Ishikawa (cell line): ENCODE data around the gene HSH2D.

ENCODE experiments used
- CEBPB ChIP-seq: IDR thresholded peaks from 2 replicates; pipeline ENCODE4 v1.6.1; 2012
- CREB1 ChIP-seq: IDR thresholded peaks from 2 replicates; pipeline ENCODE4 v1.6.1; 2012; ENCODE audit warnings: low read depth
- EGR1 ChIP-seq: IDR thresholded peaks from 2 replicates; pipeline ENCODE4 v1.6.1; 2012
- EP300 ChIP-seq: IDR thresholded peaks from 2 replicates; pipeline ENCODE4 v1.6.1; 2012; ENCODE audit warnings: borderline replicate concordance
- FOXM1 ChIP-seq: IDR thresholded peaks from 2 replicates; pipeline ENCODE4 v1.6.1; 2012; ENCODE audit warnings: low read depth, borderline replicate concordance
- MAX ChIP-seq: IDR thresholded peaks from 2 replicates; pipeline ENCODE4 v1.6.1; 2012
- NFIC ChIP-seq: IDR thresholded peaks from 2 replicates; pipeline ENCODE4 v1.6.1; 2012
- RAD21 ChIP-seq: IDR thresholded peaks from 2 replicates; pipeline ENCODE4 v1.6.1; 2012; ENCODE audit warnings: low read depth
- REST ChIP-seq: IDR thresholded peaks from 2 replicates; pipeline ENCODE4 v1.6.1; 2012; ENCODE audit warnings: low read depth, mild to moderate bottlenecking
- TAF1 ChIP-seq: IDR thresholded peaks from 2 replicates; pipeline ENCODE4 v1.6.1; 2012; ENCODE audit warnings: low read depth, mild to moderate bottlenecking
- TCF12 ChIP-seq: IDR thresholded peaks from 2 replicates; pipeline ENCODE4 v1.6.1; 2012; ENCODE audit warnings: low read depth
- TEAD4 ChIP-seq: IDR thresholded peaks from 2 replicates; pipeline ENCODE4 v1.6.1; 2012
- USF1 ChIP-seq: IDR thresholded peaks from 2 replicates; pipeline ENCODE4 v1.6.1; 2012
- YY1 ChIP-seq: IDR thresholded peaks from 2 replicates; pipeline ENCODE4 v1.6.1; 2012; ENCODE audit warnings: low read depth
- ZBTB7A ChIP-seq: IDR thresholded peaks from 2 replicates; pipeline ENCODE4 v1.6.1; 2012; ENCODE audit warnings: low read depth

HSH2D gene

GRCh38 chr19:16116067-16116466 lies 27.4 kb upstream of the HSH2D start:
- TF ChIP-seq CEBPB, result no peak
- no peak for TF ChIP-seq EGR1
- no peak for TF ChIP-seq TCF12
- no peak for TF ChIP-seq REST

- no peak for TF ChIP-seq ZBTB7A
- no peak for TF ChIP-seq MAX
- TF ChIP-seq CREB1, result no peak
- no peak for TF ChIP-seq RAD21
- TF ChIP-seq CEBPB, result no peak
- no peak for TF ChIP-seq TEAD4
- no peak for TF ChIP-seq REST
- no peak for TF ChIP-seq USF1
- no peak for TF ChIP-seq TCF12
- no peak for TF ChIP-seq FOXM1
- TF ChIP-seq EP300, result no peak
- no peak for TF ChIP-seq YY1
- no peak for TF ChIP-seq NFIC
- no peak for TF ChIP-seq TAF1
- no peak for TF ChIP-seq EGR1
Observed at GRCh38 chr19:16117594-16118033, 25.9 kb upstream of the HSH2D start.

- TF ChIP-seq YY1 (no peak), REST (no peak)
Observed at GRCh38 chr19:16118489-16119033, 24.9 kb upstream of the HSH2D start.

GRCh38 chr19:16121141-16121540 lies 22.3 kb upstream of the HSH2D start:
- TF ChIP-seq CREB1, result no peak
- no peak for TF ChIP-seq EP300
- TF ChIP-seq REST, result no peak
- TF ChIP-seq RAD21, result no peak
- no peak for TF ChIP-seq MAX
- TF ChIP-seq TAF1, result no peak
- TF ChIP-seq USF1, result no peak
- no peak for TF ChIP-seq ZBTB7A
- TF ChIP-seq CEBPB, result no peak
- TF ChIP-seq TEAD4, result no peak
- TF ChIP-seq NFIC, result no peak
- TF ChIP-seq YY1, result no peak
- TF ChIP-seq TCF12, result no peak
- TF ChIP-seq EGR1, result no peak
- TF ChIP-seq FOXM1, result no peak
